Stimulated activated CD8-positive, alpha-beta memory T cell treated with anti-CD3 and anti-CD28 coated beads, Interleukin-15, amount 100 ng/mL, for 24 hours (primary cell): ENCODE results near the gene JAKMIP1.

ENCODE experiments used
- DNase-seq: peaks from one replicate; pipeline ENCODE4 v3.0.0-alpha.2; 2020; ENCODE audit warnings: low read depth

Gene JAKMIP1

GRCh38 chr4:5992171-5992827, 208.1 kb downstream of the JAKMIP1 start:
- DNase-seq = no peak

GRCh38 chr4:5991405-5991804, 208.9 kb downstream of the JAKMIP1 start:
- DNase-seq = no peak

GRCh38 chr4:5990446-5991160, 209.7 kb downstream of the JAKMIP1 start:
- no peak for DNase-seq

- DNase-seq = no peak
Measured at GRCh38 chr4:5989236-5990225, 210.8 kb downstream of the JAKMIP1 start.

- no peak for DNase-seq
Measured at GRCh38 chr4:5988086-5988845, 212.1 kb downstream of the JAKMIP1 start.

GRCh38 chr4:5984843-5985242, 215.5 kb downstream of the JAKMIP1 start:
- no peak for DNase-seq

- no peak for DNase-seq
Measured at GRCh38 chr4:5982156-5982973, 218.0 kb downstream of the JAKMIP1 start.

GRCh38 chr4:5980436-5981155, 219.8 kb downstream of the JAKMIP1 start:
- DNase-seq = no peak

GRCh38 chr4:5979981-5980380, 220.4 kb downstream of the JAKMIP1 start:
- DNase-seq = no peak

- no peak for DNase-seq
Measured at GRCh38 chr4:5976921-5977320, 223.4 kb downstream of the JAKMIP1 start.

- no peak for DNase-seq
Measured at GRCh38 chr4:5976431-5976830, 223.9 kb downstream of the JAKMIP1 start.
